Measurements from ENCODE around the gene MYBPH. TPM values are rescaled to one million over a fixed set of nuclear protein-coding genes. Genes with fewer than 3 reads are reported as not detected.

The MYBPH gene
- total RNA-seq, 1 donor from 2014 or later, result not detected

DNA sequence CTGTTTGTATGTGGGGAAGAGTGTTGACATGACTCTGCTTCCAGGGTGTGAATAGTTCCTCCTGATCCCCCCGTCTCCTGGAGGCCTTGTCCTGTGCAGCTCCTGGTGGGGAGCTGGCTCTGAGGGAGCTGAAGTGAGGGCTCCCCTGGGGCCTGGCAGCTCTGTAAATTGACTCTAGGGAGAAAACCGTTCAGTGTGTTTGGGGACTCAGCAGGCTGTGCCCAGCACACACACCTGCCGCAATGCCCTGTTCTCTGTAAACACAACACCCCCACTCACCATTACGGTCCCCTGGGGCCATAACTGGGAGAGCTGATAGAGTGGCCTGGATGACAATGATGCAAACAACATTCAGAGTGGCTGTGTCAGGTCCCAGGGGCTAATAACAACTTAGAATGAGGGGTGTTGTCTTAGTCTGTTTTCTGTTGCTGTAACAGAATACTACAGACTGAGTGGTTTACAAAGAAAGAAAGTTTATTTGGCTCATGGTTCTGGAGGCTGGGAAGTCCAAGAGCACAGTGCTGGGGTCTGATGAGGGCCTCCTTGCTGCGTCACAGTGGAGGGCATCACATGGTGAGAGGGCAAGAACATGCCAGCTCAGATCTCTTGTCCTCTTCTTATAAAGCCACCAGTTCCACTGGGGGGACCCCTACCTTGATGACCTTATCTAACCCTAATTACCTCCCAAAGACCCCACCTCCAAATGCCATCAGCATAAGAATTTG, 32.8 kb downstream of the MYBPH start:
- TF ChIP-seq, protein P1, sequence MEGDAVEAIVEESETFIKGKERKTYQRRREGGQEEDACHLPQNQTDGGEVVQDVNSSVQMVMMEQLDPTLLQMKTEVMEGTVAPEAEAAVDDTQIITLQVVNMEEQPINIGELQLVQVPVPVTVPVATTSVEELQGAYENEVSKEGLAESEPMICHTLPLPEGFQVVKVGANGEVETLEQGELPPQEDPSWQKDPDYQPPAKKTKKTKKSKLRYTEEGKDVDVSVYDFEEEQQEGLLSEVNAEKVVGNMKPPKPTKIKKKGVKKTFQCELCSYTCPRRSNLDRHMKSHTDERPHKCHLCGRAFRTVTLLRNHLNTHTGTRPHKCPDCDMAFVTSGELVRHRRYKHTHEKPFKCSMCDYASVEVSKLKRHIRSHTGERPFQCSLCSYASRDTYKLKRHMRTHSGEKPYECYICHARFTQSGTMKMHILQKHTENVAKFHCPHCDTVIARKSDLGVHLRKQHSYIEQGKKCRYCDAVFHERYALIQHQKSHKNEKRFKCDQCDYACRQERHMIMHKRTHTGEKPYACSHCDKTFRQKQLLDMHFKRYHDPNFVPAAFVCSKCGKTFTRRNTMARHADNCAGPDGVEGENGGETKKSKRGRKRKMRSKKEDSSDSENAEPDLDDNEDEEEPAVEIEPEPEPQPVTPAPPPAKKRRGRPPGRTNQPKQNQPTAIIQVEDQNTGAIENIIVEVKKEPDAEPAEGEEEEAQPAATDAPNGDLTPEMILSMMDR (IDR thresholded peaks at IDR 0.05; ENCODE audit: unreplicated experiment), result no peak
- Mint-ChIP-seq H3K27me3 (peaks cover 5% of the 10 kb centered on the region), H3K4me3 (ENCODE audit: low read depth) (no peak overlapping the region), H3K9me3 (ENCODE audit: low read depth) (no peaks in the 10 kb centered on the region), H3K27ac (no peak overlapping the region), H3K4me1 (ENCODE audit: low read depth) (peaks cover 2% of the 10 kb centered on the region), H3K36me3 (ENCODE audit: insufficient read depth) (no peaks in the 10 kb centered on the region)
- no peak for DNase-seq (ENCODE audit: low spot score, unreplicated experiment)

- peaks cover 8% of the 10 kb centered on the region for H3K27me3 Mint-ChIP-seq
- H3K36me3 Mint-ChIP-seq (ENCODE audit: insufficient read depth), result no peaks in the 10 kb centered on the region
- no peak overlapping the region for H3K27ac Mint-ChIP-seq
- H3K9me3 Mint-ChIP-seq (ENCODE audit: low read depth), result no peaks in the 10 kb centered on the region
- H3K4me1 Mint-ChIP-seq (ENCODE audit: low read depth), result peaks cover 2% of the 10 kb centered on the region
- no peak for DNase-seq (ENCODE audit: low spot score, unreplicated experiment)
- no peak overlapping the region for H3K4me3 Mint-ChIP-seq (ENCODE audit: low read depth)
- TF ChIP-seq, protein P1 (IDR thresholded peaks at IDR 0.05; ENCODE audit: unreplicated experiment), result no peak
Measured at GRCh38 chr1:203142124-203142523, 33.5 kb downstream of the MYBPH start.

DNA sequence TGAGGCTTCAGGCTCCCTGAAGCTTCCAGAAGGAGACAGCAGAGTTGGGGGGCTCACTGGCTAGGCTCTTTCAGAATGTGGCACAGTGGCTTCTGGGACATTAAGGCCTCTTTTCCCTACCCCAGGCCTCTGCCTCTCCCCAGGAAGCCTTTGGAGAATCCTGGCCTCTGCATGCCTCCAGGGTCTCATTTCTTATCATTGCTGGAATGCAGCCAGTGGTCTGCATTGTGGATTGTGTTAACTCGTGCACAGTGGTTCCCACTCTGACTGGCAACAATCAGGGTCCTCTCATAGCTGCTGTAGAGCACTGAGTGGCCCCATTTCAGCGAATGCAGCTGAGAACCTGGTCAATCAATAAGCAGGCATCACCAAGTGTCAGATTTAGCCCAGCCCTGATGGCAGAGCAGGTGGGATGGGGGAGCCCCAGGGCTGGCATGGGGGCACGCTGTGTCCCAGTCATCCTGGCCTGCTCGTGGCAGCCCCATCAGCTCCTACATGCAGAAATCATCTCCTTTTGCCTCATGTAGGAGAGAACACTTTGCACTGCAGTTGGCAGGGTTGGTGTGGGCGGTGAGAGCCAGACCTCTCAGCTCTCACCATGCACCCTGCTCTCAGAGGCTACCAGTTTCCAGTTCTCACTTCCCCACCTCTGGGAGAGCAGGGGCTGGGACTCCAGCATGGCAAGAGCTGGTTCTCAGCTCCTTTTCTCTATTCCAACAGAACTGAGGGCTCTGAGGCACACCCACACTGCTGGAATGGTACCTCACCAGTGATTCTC, 34.7 kb downstream of the MYBPH start:
- Mint-ChIP-seq H3K4me1 (ENCODE audit: low read depth) (peaks cover 2% of the 10 kb centered on the region), H3K27me3 (peaks cover 13% of the 10 kb centered on the region), H3K9me3 (ENCODE audit: low read depth) (no peaks in the 10 kb centered on the region), H3K4me3 (ENCODE audit: low read depth) (no peak overlapping the region), H3K27ac (no peak overlapping the region), H3K36me3 (ENCODE audit: insufficient read depth) (no peaks in the 10 kb centered on the region)
- TF ChIP-seq, protein P1 (IDR thresholded peaks at IDR 0.05; ENCODE audit: unreplicated experiment), result no peak
- no peak for DNase-seq (ENCODE audit: low spot score, unreplicated experiment)

GRCh38 chr1:203139976-203140475, 35.6 kb downstream of the MYBPH start:
- Mint-ChIP-seq H3K9me3 (ENCODE audit: low read depth) (no peaks in the 10 kb centered on the region), H3K4me1 (ENCODE audit: low read depth) (peaks cover 5% of the 10 kb centered on the region), H3K36me3 (ENCODE audit: insufficient read depth) (no peaks in the 10 kb centered on the region), H3K27me3 (peaks cover 13% of the 10 kb centered on the region), H3K27ac (no peak overlapping the region), H3K4me3 (ENCODE audit: low read depth) (no peak overlapping the region)
- TF ChIP-seq, protein P1 (IDR thresholded peaks at IDR 0.05; ENCODE audit: unreplicated experiment), result no peak
- no peak for DNase-seq (ENCODE audit: low spot score, unreplicated experiment)

- Mint-ChIP-seq H3K36me3 (ENCODE audit: insufficient read depth) (no peaks in the 10 kb centered on the region), H3K4me1 (ENCODE audit: low read depth) (peaks cover 5% of the 10 kb centered on the region), H3K4me3 (ENCODE audit: low read depth) (no peak overlapping the region), H3K9me3 (ENCODE audit: low read depth) (no peaks in the 10 kb centered on the region), H3K27me3 (peaks cover 18% of the 10 kb centered on the region), H3K27ac (no peak overlapping the region)
- TF ChIP-seq, protein P1 (IDR thresholded peaks at IDR 0.05; ENCODE audit: unreplicated experiment), result no peak
- no peak for DNase-seq (ENCODE audit: low spot score, unreplicated experiment)
Measured at GRCh38 chr1:203138066-203138465, 37.6 kb downstream of the MYBPH start.
